ENCODE data around the gene ARHGDIA.
"Not testable (repeated sequence)": the region's sequence is repeated elsewhere in the genome, so short reads cannot be mapped to it uniquely, and the experiment has no call there.

- not testable (repeated sequence) for TF ChIP-seq TAF1 (IDR thresholded peaks at IDR 0.05; ENCODE audit: borderline replicate concordance, low read depth, low read length); POLR2A (IDR thresholded peaks at IDR 0.05; ENCODE audit: low read depth, low read length)
These were observed 31.1 kb downstream of the ARHGDIA start for GRCh38 chr17:81840059-81840458.
